Stimulated activated naive CD8-positive, alpha-beta T cell treated with anti-CD3 and anti-CD28 coated beads, Interleukin-15, amount 100 ng/mL, for 72 hours (primary cell): ENCODE results near the gene HCFC1.

Source experiments
- ATAC-seq: fragments of 150-1000 bp; cut with Tn5 transposase; 2 replicates; pipeline ENCODE4 v1.10.0; 2021; ENCODE audit warnings: mild to moderate bottlenecking, moderate library complexity
- DNase-seq, 2 donors: peaks; one replicate each; pipeline ENCODE4 v3.0.0; 2021 to 2022
- H3K27ac Mint-ChIP-seq, 2 donors: one replicate each; pipeline ENCODE4 v1.8.0; 2022; ENCODE audit warnings: mild to moderate bottlenecking in 2 of 2, mixed read lengths in 2 of 2, moderate library complexity in 2 of 2
- H3K27me3 Mint-ChIP-seq: one replicate; pipeline ENCODE4 v1.8.0; 2022; ENCODE audit warnings: mixed read lengths
- H3K4me1 Mint-ChIP-seq: one replicate; pipeline ENCODE4 v1.8.0; 2022; ENCODE audit warnings: mild to moderate bottlenecking, mixed read lengths
- H3K4me3 Mint-ChIP-seq, 2 donors: one replicate each; pipeline ENCODE4 v1.8.0; 2022; ENCODE audit warnings: mild to moderate bottlenecking in 2 of 2, mixed read lengths in 2 of 2, moderate library complexity in 1 of 2
- H3K9me3 Mint-ChIP-seq, 2 donors: one replicate each; pipeline ENCODE4 v1.8.0; 2022; ENCODE audit warnings: mixed read lengths in 2 of 2

HCFC1 gene

GRCh38 chrX:153905481-153906095 is 66.0 kb downstream of the HCFC1 start:
- Mint-ChIP-seq H3K4me1 (peaks cover 65% of the 10 kb centered on the region), H3K4me3 (peak overlapping the region in 1 of 2 donors; percentile 53), H3K9me3 (no peaks in the 10 kb centered on the region), H3K27ac (peak overlapping the region in 1 of 2 donors; percentile 97), H3K27me3 (no peaks in the 10 kb centered on the region)
- DNase-seq (no peak), ATAC-seq (no peak)

DNA sequence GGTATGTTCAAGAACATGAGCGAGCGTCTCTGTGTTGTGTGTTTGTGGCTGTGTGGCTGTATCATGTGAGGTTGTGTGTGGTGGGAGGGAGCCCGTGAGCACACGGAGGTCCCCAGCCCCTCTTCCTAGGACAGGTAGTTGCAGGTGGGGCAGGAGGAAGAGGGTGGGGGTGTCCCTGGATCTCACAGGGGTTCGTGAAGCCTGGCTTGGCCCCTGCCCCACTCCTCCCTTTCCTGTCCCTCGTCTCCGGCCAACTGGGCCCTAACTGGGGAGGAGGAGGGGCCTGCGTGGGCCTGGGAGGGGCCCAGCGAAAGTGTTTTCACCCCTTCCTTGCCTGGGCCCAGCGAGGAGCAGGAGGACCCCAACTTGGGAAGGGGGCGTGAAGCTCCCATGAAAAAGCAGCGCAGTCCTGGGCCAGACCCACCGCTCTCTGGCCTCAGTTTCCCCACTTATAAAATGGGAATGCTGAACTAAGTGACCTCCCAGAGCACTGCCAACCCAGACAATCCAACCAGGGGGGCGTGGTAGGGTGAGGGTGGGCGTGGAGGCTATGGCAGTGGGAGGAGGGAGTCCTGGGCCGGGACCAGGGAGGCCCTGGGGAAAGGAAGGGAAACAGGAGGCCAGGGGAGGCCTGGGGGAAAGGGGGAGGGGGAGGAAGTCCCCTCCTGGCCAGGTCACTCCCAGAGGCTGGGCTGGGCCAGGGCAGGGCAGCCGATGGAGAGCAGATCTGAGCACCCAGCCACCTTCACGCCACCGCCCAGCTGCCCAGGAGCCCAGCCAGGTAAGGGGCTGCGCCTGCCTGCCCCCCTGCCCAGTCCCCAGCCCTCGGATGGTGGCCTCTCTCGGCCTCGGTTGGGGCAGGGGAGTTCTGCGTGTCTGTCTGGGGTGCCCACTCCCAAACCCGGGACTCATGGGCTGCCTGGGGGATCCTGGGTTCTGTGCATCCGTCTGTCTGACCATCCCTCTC is 67.3 kb downstream of the HCFC1 start, which contains the start of gene AVPR2:
Gene AVPR2, plus strand, starts transcription at position 683 of the 967 bp plus-strand sequence. CDS start 473 bp downstream, outside the sequence.
- DNase-seq = no peak
- peak within 1 kb of the TSS in 1 of 2 donors; percentile 53 for H3K4me3 Mint-ChIP-seq
- ATAC-seq = peak; percentile 21
- peak within 1 kb of the TSS; percentile 17 to 97 for H3K27ac Mint-ChIP-seq
- no peaks in the 10 kb centered on the region for H3K27me3 Mint-ChIP-seq
- no peaks in the 10 kb centered on the region for H3K9me3 Mint-ChIP-seq
- H3K4me1 Mint-ChIP-seq = peaks cover 67% of the 10 kb centered on the region

DNA sequence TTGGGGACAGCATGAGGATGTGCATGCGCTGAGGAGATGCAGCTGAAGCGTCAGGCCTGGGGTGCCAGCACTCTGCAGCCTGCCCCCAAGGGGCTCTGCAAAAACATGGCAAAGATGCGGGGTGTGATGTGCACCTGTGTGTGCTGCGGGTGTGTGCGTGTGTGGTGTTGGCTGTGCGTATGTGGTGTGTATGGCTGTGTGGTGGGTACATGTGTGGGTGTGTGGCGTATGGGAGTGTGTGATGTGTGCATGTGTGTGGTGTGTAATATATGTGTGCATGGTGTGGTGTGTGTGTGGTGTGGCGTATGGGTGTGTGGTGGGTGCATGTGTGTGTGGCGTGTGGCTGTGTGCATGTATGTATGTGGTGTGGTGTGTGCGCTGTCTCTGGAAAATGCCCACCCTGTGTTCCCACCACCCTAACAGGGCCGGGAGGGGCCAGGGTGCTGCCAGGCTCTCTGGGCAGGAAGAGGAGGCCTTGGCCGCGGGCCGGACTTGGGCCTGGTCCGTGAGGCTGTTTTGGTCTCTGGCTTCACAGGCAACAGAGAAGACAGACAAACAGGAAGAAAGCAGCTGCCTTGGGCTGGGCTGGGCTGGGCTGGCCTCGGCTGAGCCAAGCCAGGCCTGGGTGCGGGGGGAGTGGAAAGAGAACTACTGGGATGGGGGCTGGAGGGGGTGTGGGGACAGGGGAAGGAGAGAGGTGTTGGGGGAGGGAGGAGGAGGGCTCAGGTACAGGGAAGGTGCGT is 68.2 kb downstream of the HCFC1 start:
- H3K9me3 Mint-ChIP-seq = no peaks in the 10 kb centered on the region
- ATAC-seq (peak; percentile 27), DNase-seq (no peak)
- peaks cover 67% of the 10 kb centered on the region for H3K4me1 Mint-ChIP-seq
- H3K4me3 Mint-ChIP-seq = peak overlapping the region in 1 of 2 donors; percentile 52
- H3K27me3 Mint-ChIP-seq = no peaks in the 10 kb centered on the region
- peak overlapping the region; percentile 17 to 89 for H3K27ac Mint-ChIP-seq

DNA sequence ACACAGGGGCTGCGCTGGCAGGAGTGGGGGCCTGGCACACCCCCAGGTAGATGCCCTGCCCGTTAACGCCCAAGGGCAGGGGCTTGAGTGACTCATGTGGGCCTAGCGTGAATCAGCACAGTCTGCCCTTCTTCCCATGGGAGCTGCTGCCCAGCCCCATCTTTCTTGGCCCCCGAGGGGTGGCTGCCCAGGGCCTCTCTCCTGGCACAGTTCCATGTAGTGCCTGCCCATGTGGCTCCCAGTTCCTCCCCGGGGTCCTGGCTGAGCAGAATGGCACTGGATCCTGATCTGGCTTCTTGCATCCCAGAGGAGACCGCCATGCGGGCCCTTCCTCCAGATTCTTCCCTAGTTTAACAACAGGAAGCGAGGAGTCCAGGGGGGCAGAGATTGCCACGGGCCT is 69.2 kb downstream of the HCFC1 start:
- no peak for ATAC-seq
- peak overlapping the region in 1 of 2 donors; percentile 88 for H3K27ac Mint-ChIP-seq
- DNase-seq = no peak
- peaks cover 67% of the 10 kb centered on the region for H3K4me1 Mint-ChIP-seq
- H3K27me3 Mint-ChIP-seq = no peaks in the 10 kb centered on the region
- peak overlapping the region in 1 of 2 donors; percentile 73 for H3K4me3 Mint-ChIP-seq
- no peaks in the 10 kb centered on the region for H3K9me3 Mint-ChIP-seq

DNA sequence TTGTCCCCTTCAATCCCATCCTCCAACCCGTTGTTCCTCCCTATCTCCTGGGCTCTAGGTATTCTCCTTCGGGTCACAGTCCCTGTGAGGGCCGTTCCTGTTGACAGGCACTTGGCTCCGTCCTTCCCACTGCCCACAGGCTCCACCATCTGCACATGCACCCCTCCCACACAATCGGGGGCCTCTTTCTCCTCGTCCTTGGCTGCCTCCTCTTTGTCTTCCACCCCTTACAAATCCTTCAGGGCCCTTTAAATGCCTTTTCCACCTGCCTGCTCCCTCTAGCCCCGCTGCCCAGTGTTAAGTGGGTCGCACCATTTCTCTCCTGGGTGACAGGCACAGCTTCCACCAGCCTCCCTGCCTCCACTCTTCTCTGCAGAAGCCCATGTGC is 69.9 kb downstream of the HCFC1 start:
- H3K27me3 Mint-ChIP-seq = no peaks in the 10 kb centered on the region
- DNase-seq (no peak), ATAC-seq (no peak)
- no peaks in the 10 kb centered on the region for H3K9me3 Mint-ChIP-seq
- H3K27ac Mint-ChIP-seq = peak overlapping the region in 1 of 2 donors; percentile 65
- peaks cover 61% of the 10 kb centered on the region for H3K4me1 Mint-ChIP-seq
- H3K4me3 Mint-ChIP-seq = peak overlapping the region; percentile 54 to 73

- H3K9me3 Mint-ChIP-seq = no peaks in the 10 kb centered on the region
- peaks cover 54% of the 10 kb centered on the region for H3K4me1 Mint-ChIP-seq
- ATAC-seq (peak; percentile 80), DNase-seq (peak; percentile 56 to 75)
- H3K27me3 Mint-ChIP-seq = no peaks in the 10 kb centered on the region
- peak overlapping the region; percentile 54 to 73 for H3K4me3 Mint-ChIP-seq
- peak overlapping the region; percentile 8 to 65 for H3K27ac Mint-ChIP-seq
Measured at GRCh38 chrX:153900831-153901752, 70.5 kb downstream of the HCFC1 start.

- Mint-ChIP-seq H3K4me3 (no peak overlapping the region), H3K4me1 (peaks cover 30% of the 10 kb centered on the region), H3K9me3 (no peaks in the 10 kb centered on the region), H3K27me3 (no peaks in the 10 kb centered on the region), H3K27ac (no peak overlapping the region)
- no peak for DNase-seq
- ATAC-seq = no peak
Measured at GRCh38 chrX:153897899-153898298, 73.7 kb downstream of the HCFC1 start.
